Astrocyte (in vitro differentiated cells and primary cell): Measurements from ENCODE around the gene S100A1. TPM values are rescaled to one million over a fixed set of nuclear protein-coding genes. Genes with fewer than 3 reads are reported as not detected.
A peak's percentile ranks its signal among the peaks of the same experiment; 100 is the strongest.

Experiments
- DNase-seq: peaks from one replicate; pipeline ENCODE4 v3.0.0-alpha.2; 2010; ENCODE audit warnings: low read depth
- FAIRE-seq: peaks from 2 replicates; lab custom pipeline; 2011; peaks lifted over from hg19 to GRCh38; lab: Jason Lieb, UNC
- H2AFZ ChIP-seq: 2 replicates; pipeline ENCODE4 v1.6.0; 2012; ENCODE audit warnings: low read depth, low read length, inconsistent platforms
- H3K27ac ChIP-seq: 2 replicates; pipeline ENCODE4 v1.5.1; 2011; ENCODE audit warnings: low read depth, low read length, inconsistent platforms
- H3K27me3 ChIP-seq: 2 replicates; pipeline ENCODE4 v1.6.0; 2011; ENCODE audit warnings: low read length, inconsistent platforms; ENCODE audit not compliant: insufficient read depth
- H3K36me3 ChIP-seq: 2 replicates; pipeline ENCODE4 v1.5.1; 2011; ENCODE audit warnings: low read length, inconsistent platforms; ENCODE audit not compliant: insufficient read depth
- H3K4me1 ChIP-seq: 2 replicates; pipeline ENCODE4 v1.5.1; 2011; ENCODE audit warnings: low read length, inconsistent platforms; ENCODE audit not compliant: insufficient read depth
- H3K4me2 ChIP-seq: 2 replicates; pipeline ENCODE4 v1.6.0; 2012; ENCODE audit warnings: low read length, inconsistent platforms
- H3K4me3 ChIP-seq: 2 replicates; pipeline ENCODE4 v1.5.1; 2011; ENCODE audit warnings: low read depth, mild to moderate bottlenecking, low read length, inconsistent platforms; ENCODE audit not compliant: insufficient read depth
- H3K79me2 ChIP-seq: 2 replicates; pipeline ENCODE4 v1.6.0; 2012; ENCODE audit warnings: mild to moderate bottlenecking, low read length, inconsistent platforms; ENCODE audit not compliant: insufficient read depth
- H3K9ac ChIP-seq: 2 replicates; pipeline ENCODE4 v1.6.0; 2012; ENCODE audit warnings: mild to moderate bottlenecking, low read length, inconsistent platforms
- H3K9me3 ChIP-seq: 2 replicates; pipeline ENCODE4 v1.5.1; 2012; ENCODE audit warnings: low read depth, mild to moderate bottlenecking, low read length, inconsistent platforms; ENCODE audit not compliant: insufficient read depth
- H4K20me1 ChIP-seq: 2 replicates; pipeline ENCODE4 v1.6.0; 2012; ENCODE audit warnings: low read length, inconsistent platforms; ENCODE audit not compliant: insufficient read depth
- H3K27ac Mint-ChIP-seq: one replicate; pipeline ENCODE4 v1.8.0; 2021; ENCODE audit warnings: mild to moderate bottlenecking, mixed read lengths; ENCODE audit not compliant: unreplicated experiment
- H3K27me3 Mint-ChIP-seq: one replicate; pipeline ENCODE4 v1.8.0; 2021; ENCODE audit warnings: low read depth, mixed read lengths; ENCODE audit not compliant: unreplicated experiment
- H3K36me3 Mint-ChIP-seq: one replicate; pipeline ENCODE4 v1.8.0; 2021; ENCODE audit warnings: low read depth, mixed read lengths; ENCODE audit not compliant: unreplicated experiment
- H3K4me1 Mint-ChIP-seq: one replicate; pipeline ENCODE4 v1.8.0; 2021; ENCODE audit warnings: low read depth, mixed read lengths; ENCODE audit not compliant: unreplicated experiment
- H3K4me3 Mint-ChIP-seq: one replicate; pipeline ENCODE4 v1.8.0; 2021; ENCODE audit warnings: mild to moderate bottlenecking, moderate library complexity, mixed read lengths; ENCODE audit not compliant: unreplicated experiment
- H3K9me3 Mint-ChIP-seq: one replicate; pipeline ENCODE4 v1.8.0; 2021; ENCODE audit warnings: mild to moderate bottlenecking, mixed read lengths; ENCODE audit not compliant: unreplicated experiment
- EZH2 ChIP-seq: IDR thresholded peaks from 2 replicates; pipeline ENCODE4 v1.6.1; 2012; ENCODE audit warnings: mild to moderate bottlenecking, low read length, inconsistent platforms; ENCODE audit not compliant: insufficient read depth
- total RNA-seq: library from RNA; stranded (reverse); gene quantifications from 2 replicates; pipeline ENCODE4 v1.2.1, GENCODE V29; 2021
- TF ChIP-seq, protein P1 (sequence below): IDR thresholded peaks from 2 replicates; pipeline ENCODE4 v1.5.1; 2011; ENCODE audit warnings: low read depth, mild to moderate bottlenecking, inconsistent platforms, low read length, moderate library complexity; ENCODE audit not compliant: insufficient read depth

Gene S100A1
- total RNA-seq, 1 donor from 2014 or later, result 1.7 TPM

DNA sequence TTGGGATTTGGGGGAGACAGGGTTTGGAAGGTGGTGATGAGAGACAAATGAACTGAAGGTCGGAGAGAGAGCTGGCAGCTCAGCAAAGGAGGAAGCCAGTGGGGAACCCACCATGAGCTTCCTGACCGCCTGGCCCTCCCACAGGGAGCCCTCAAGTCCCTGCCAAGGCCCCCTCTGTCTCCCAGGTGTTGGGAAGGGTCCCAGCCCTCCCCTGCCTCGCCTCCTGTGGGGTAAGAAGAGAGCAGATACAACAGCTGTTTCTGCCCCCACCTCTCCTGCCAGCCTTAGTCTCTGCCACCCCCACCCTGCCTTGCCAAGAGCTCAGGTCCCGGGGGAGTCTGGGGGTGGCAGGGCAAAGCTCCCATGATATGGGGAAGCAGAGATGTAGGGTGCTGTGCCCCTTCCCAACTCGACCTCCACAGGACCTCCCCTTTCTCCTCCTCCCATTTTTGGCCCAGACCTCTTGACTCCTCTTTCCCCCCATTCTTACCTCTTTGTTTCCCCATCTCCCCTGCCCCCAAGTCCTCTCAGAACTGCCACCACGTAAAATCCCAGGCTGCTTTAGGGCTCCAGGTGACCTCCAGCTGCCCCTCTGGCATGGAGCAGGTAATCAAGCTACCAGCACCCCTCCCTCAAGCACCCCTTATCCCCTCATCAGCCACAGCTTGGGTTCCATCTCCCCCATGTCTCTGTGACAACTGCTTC is 556 bp downstream of the S100A1 start:
- peaks cover 31% of the 10 kb centered on the region for H3K79me2 ChIP-seq
- H3K27ac Mint-ChIP-seq, result no peak overlapping the region
- TF ChIP-seq, protein P1, sequence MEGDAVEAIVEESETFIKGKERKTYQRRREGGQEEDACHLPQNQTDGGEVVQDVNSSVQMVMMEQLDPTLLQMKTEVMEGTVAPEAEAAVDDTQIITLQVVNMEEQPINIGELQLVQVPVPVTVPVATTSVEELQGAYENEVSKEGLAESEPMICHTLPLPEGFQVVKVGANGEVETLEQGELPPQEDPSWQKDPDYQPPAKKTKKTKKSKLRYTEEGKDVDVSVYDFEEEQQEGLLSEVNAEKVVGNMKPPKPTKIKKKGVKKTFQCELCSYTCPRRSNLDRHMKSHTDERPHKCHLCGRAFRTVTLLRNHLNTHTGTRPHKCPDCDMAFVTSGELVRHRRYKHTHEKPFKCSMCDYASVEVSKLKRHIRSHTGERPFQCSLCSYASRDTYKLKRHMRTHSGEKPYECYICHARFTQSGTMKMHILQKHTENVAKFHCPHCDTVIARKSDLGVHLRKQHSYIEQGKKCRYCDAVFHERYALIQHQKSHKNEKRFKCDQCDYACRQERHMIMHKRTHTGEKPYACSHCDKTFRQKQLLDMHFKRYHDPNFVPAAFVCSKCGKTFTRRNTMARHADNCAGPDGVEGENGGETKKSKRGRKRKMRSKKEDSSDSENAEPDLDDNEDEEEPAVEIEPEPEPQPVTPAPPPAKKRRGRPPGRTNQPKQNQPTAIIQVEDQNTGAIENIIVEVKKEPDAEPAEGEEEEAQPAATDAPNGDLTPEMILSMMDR, result no peak
- no peak for TF ChIP-seq EZH2
- no peaks in the 10 kb centered on the region for H3K9me3 Mint-ChIP-seq
- FAIRE-seq (no peak), DNase-seq (no peak)
- H3K4me1 ChIP-seq, result peaks cover 35% of the 10 kb centered on the region
- peaks cover 6% of the 10 kb centered on the region for H3K36me3 Mint-ChIP-seq
- peak overlapping the region; percentile 41 for H3K4me3 Mint-ChIP-seq
- peaks cover 14% of the 10 kb centered on the region for H3K36me3 ChIP-seq
- peaks cover 10% of the 10 kb centered on the region for H4K20me1 ChIP-seq
- H3K9me3 ChIP-seq, result no peaks in the 10 kb centered on the region
- no peak overlapping the region for H3K4me2 ChIP-seq
- H3K27me3 Mint-ChIP-seq, result no peaks in the 10 kb centered on the region
- H3K4me1 Mint-ChIP-seq, result peaks cover 43% of the 10 kb centered on the region
- no peaks in the 10 kb centered on the region for H3K27me3 ChIP-seq
- no peak overlapping the region for H3K27ac ChIP-seq
- no peak overlapping the region for H2AFZ ChIP-seq
- H3K4me3 ChIP-seq, result no peak overlapping the region
- no peak overlapping the region for H3K9ac ChIP-seq

DNA sequence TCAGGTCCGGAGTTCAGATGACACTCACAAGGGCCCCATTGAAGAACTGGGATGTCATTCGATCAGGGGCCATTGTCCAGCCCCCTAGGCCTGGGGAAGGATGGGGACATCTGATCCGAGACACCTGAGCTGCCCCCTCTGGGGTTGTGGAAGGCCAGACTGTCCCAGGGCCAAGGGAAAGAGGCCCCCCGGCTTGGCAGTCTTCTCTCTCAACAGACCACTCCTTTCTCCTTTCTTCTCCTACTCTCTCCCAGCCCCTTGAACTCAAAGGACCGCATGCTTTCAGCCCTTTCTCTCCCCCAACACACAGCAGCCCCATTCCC is 1.1 kb downstream of the S100A1 start:
- H3K9me3 Mint-ChIP-seq, result no peaks in the 10 kb centered on the region
- H3K27me3 ChIP-seq, result no peaks in the 10 kb centered on the region

More for the DNA sequence above, 1.1 kb downstream of the S100A1 start:
- Mint-ChIP-seq H3K27ac (peak overlapping the region; percentile 83), H3K4me1 (peaks cover 38% of the 10 kb centered on the region), H3K27me3 (no peaks in the 10 kb centered on the region), H3K4me3 (peak overlapping the region; percentile 41), H3K36me3 (peaks cover 6% of the 10 kb centered on the region)
- H3K4me3 ChIP-seq, result no peak overlapping the region
- no peak for TF ChIP-seq EZH2
- TF ChIP-seq, protein P1, result no peak
- no peak overlapping the region for H3K27ac ChIP-seq
- H3K4me2 ChIP-seq, result no peak overlapping the region
- peaks cover 35% of the 10 kb centered on the region for H3K4me1 ChIP-seq
- H3K9me3 ChIP-seq, result no peaks in the 10 kb centered on the region
- peaks cover 9% of the 10 kb centered on the region for H3K36me3 ChIP-seq
- FAIRE-seq (no peak), DNase-seq (no peak)
- no peak overlapping the region for H3K9ac ChIP-seq
- peaks cover 27% of the 10 kb centered on the region for H3K79me2 ChIP-seq
- H2AFZ ChIP-seq, result no peak overlapping the region
- peaks cover 8% of the 10 kb centered on the region for H4K20me1 ChIP-seq
